Measurements from ENCODE around the gene ACADVL. TPM values are rescaled to one million over a fixed set of nuclear protein-coding genes. Genes with fewer than 3 reads are reported as not detected.

ACADVL gene
- total RNA-seq, 1 donor from 2014 or later = 2,270 TPM

GRCh38 chr17:7214300-7215135, 5.2 kb upstream of the ACADVL start:
- peak; percentile 87 for ATAC-seq
- DNase-seq = peak; percentile 99
- intact Hi-C loops (cut with micrococcal nuclease) = no loop called here

DNA sequence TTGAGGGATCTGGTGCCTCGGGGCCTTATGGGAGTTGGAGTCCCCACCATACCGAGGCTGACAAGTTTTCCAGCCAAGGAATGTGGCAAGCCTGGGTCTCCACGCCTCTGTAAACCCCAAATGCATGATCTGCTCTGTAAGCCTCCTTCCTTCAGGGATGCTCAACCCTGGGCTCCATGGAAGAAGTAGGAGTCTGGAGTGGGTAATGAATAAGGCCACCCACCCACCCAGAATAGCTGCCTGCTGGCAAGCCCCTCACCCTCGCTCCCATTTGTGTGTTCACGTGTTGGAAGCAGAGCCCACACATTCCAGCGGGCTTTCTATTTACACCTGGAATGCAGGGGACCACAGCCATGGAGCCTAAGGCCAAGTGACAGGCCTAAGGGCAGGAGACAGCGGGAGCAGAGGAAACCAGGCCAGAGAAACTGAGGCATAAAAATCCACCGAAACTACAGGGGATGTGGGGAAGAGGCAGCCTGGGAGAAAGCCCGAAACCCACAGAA, 4.6 kb upstream of the ACADVL start:
- ATAC-seq = no peak
- intact Hi-C loops (cut with micrococcal nuclease) = no loop called here
- peak; percentile 33 for DNase-seq

- intact Hi-C loops (cut with micrococcal nuclease) = no loop called here
- DNase-seq (peak; percentile 27), ATAC-seq (no peak)
Measured at GRCh38 chr17:7215652-7216180, 4.0 kb upstream of the ACADVL start.

- intact Hi-C loops (cut with micrococcal nuclease) = no loop called here
- peak; percentile 41 for DNase-seq
- ATAC-seq = no peak
Measured at GRCh38 chr17:7216242-7217112, 3.3 kb upstream of the ACADVL start.

- intact Hi-C loops (cut with micrococcal nuclease) = no loop called here
- DNase-seq (peak; percentile 53), ATAC-seq (no peak)
Measured at GRCh38 chr17:7217113-7217987, 2.4 kb upstream of the ACADVL start.

DNA sequence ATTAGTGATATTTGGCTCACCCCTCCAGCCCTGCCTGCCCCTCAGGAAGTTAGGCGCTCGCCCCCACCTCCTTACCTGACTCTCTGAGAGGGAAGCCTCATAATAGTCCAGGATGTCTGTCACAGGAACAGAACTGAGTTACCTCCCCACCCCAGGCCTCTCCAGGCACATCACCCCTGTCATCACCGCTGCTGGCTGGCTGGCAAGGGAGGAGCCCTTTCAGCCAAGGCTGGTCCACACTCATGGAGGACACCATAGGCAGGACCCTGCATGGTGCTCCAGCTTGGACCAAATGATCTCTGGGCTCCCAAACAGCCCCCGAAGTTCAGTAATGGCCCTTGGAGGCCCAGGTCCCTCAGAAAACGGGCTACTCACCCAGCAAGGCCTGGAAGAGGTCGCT, 1.6 kb upstream of the ACADVL start:
- intact Hi-C loops (cut with micrococcal nuclease) = no loop called here
- ATAC-seq = no peak
- peak; percentile 57 for DNase-seq

- DNase-seq (peak; percentile 22), ATAC-seq (no peak)
- intact Hi-C loops (cut with micrococcal nuclease) = no loop called here
Measured at GRCh38 chr17:7218758-7219157, 980 bp upstream of the ACADVL start.

- peak; percentile 11 for DNase-seq
- intact Hi-C loops (cut with micrococcal nuclease) = no loop called here
- no peak for ATAC-seq
Measured at GRCh38 chr17:7219229-7219811, 418 bp upstream of the ACADVL start.

DNA sequence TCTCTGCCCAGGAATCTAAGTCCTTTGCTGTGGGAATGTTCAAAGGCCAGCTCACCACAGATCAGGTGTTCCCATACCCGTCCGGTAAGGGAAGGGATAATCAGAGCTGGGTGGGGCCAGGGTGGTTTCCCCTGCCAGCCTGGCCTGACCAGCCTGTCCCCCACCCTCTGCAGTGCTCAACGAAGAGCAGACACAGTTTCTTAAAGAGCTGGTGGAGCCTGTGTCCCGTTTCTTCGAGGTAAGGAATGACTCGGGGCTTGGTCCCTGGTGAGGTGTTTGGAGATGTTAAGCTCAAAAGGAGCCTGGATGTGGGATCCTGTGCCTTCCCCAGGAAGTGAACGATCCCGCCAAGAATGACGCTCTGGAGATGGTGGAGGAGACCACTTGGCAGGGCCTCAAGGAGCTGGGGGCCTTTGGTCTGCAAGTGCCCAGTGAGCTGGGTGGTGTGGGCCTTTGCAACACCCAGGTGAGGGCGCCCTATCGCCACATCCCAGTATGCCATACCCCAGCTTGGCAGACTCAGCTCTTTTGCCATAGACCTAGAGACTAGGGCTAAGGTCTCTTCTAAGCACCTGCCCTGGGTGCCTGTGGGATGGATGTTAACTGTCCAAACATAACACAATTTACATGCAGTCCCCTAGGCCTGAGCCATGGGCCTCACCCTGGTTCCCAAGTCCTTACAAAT, 997 bp downstream of the ACADVL start:
- intact Hi-C loops (cut with micrococcal nuclease) = no loop called here
- DNase-seq (peak; percentile 58), ATAC-seq (peak; percentile 4)

- intact Hi-C loops (cut with micrococcal nuclease) = no loop called here
- no peak for DNase-seq
- ATAC-seq = no peak
Measured at GRCh38 chr17:7221278-7222092, 1.7 kb downstream of the ACADVL start.

GRCh38 chr17:7222093-7222971, 2.6 kb downstream of the ACADVL start:
- intact Hi-C loops (cut with micrococcal nuclease) = no loop called here
- no peak for DNase-seq
- ATAC-seq = no peak

GRCh38 chr17:7222972-7223292, 3.2 kb downstream of the ACADVL start:
- intact Hi-C loops (cut with micrococcal nuclease) = no loop called here
- ATAC-seq = no peak
- peak; percentile 40 for DNase-seq

- no peak for DNase-seq
- intact Hi-C loops (cut with micrococcal nuclease) = no loop called here
- ATAC-seq = no peak
Measured at GRCh38 chr17:7223375-7223774, 3.6 kb downstream of the ACADVL start.

DNA sequence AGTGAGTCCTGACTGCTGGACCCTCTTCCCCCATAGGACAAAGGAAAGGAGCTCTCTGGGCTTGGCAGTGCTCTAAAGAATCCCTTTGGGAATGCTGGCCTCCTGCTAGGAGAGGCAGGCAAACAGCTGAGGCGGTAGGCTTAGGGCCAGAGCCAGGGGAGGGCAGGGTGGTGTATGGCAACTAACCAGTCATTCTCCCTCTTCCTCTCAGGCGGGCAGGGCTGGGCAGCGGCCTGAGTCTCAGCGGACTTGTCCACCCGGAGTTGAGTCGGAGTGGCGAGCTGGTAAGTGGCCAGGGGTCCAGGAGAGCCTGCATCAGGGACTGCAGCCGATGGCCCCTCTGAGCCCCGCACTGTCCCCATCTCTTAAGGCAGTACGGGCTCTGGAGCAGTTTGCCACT, 4.4 kb downstream of the ACADVL start:
- intact Hi-C loops (cut with micrococcal nuclease) = no loop called here
- DNase-seq = peak; percentile 36
- no peak for ATAC-seq

GRCh38 chr17:7224661-7225111, 4.9 kb downstream of the ACADVL start:
- intact Hi-C loops (cut with micrococcal nuclease) = no loop called here
- ATAC-seq (no peak), DNase-seq (peak; percentile 29)

- ATAC-seq (peak; percentile 44), DNase-seq (peak; percentile 54)
- intact Hi-C loops (cut with micrococcal nuclease) = no loop called here
Measured at GRCh38 chr17:7225711-7226331, 6.1 kb downstream of the ACADVL start.
